Glomerular visceral epithelial cell (primary cell): ENCODE data around the gene PXDC1.

Experiments
- DNase-seq: peaks from one replicate; pipeline ENCODE4 v3.0.0-alpha.2; 2016; ENCODE audit errors: extremely low spot score

PXDC1 gene

DNA sequence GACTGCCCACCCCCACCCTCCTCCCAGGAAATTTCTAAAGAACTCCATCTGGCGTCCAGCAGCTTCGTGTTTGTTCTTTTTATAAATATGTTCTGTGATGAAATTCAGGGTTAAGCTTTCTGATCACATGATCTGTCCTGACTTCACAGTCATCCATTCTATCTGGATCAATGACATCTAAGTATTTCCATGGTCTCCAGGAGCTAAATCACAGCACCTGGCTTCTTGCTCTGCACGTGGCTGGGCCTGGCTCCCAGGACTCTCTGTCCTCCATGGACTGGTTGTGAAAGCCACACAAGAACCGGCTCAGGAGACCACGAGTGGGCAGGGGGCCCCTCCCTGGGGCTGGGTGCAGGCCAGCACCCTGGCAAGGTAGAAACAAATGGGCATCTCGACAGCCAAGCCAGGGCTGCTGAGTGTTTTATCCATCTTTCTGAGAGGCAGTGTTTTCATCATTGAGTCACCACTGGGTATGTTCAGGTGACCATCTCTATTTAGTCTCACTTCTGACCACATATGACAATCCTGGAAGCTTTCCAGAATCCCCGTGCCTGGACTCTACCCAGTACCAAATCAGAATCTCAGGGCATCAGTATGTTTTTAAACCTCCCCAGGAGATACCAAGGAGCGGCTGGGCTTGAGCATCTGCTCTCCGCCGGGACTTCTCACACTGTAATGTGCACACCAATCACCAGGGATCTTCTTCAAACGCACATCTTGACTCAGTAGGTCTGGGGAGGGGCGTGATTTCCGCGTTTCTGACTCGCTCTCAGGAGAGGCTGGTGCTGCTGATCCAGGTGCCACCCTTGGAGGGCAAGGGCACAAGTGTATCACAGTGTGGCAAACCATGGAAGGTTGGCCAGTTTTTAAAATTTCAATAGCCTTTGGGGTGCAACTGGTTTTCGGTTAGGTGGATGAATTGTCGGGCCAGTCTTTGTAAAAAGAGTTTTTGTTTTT lies 31.6 kb upstream of the PXDC1 start:
- DNase-seq, result peak; percentile 30

DNA sequence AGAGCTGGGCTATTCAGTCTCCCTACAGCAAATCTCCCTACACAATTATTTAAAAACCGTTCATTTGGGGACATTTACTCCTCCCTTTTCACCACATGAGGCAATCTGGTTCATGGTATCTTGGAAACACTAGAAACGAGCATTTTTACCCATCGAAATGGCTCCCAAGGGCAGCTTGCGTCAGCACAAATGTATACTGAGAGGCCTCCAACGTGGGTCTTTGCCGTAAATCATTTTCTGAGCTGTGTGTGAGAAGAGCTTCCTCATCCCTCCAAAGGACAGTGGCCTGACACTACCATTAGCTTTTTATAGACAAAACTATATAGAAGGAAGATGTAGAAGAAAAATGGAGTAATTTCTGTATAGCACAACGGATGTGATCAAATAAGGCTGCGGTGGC lies 30.0 kb upstream of the PXDC1 start:
- DNase-seq, result no peak

DNA sequence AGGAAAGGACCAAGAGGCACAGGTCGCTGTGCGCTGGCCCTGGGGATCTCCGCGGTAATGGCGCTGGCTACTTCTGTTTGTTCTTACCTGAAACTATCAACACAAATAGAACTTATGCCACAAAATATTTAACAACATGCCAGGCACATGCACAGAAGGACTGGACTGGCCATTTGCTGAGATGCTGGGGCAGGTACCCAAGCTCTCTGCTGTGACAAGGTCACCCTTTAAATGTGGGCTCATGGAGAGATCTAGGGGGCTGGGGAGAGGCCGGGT lies 28.0 kb upstream of the PXDC1 start:
- no peak for DNase-seq

GRCh38 chr6:3778701-3779573 lies 27.4 kb upstream of the PXDC1 start:
- no peak for DNase-seq

DNA sequence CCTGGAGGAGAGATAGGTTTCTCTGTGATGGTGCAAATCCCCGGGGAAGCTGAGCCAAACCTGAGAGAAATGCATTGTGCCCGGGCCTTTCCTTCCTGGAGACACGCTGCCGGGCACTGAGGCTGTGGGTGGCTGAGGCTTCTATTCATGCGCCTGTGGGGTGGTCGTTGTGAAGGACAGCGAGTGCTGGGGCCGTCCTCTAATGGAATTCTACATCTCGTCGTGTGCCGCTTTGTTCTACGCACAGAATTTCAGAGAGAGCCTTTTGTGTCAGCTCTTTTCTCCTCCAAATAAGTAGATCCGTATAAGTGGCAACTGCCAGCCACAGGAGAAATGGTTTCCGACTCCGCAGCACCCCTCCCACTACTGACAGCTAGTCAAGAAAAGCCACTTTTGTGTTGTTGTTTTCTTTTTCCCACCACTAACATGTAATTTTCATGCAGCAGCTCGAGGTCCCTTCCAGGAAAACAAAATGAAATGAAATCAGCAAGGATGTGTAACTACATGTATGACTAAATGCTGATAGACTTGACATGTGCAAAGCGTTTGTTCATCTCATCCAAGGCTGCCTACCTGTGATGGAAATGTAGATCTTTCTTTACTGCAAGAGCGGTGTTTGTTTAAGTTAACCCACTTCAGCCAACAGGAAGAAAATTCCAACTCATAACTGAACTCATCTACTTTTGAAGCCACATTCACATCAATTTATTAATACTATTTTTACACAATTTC lies 26.4 kb upstream of the PXDC1 start:
- no peak for DNase-seq

DNA sequence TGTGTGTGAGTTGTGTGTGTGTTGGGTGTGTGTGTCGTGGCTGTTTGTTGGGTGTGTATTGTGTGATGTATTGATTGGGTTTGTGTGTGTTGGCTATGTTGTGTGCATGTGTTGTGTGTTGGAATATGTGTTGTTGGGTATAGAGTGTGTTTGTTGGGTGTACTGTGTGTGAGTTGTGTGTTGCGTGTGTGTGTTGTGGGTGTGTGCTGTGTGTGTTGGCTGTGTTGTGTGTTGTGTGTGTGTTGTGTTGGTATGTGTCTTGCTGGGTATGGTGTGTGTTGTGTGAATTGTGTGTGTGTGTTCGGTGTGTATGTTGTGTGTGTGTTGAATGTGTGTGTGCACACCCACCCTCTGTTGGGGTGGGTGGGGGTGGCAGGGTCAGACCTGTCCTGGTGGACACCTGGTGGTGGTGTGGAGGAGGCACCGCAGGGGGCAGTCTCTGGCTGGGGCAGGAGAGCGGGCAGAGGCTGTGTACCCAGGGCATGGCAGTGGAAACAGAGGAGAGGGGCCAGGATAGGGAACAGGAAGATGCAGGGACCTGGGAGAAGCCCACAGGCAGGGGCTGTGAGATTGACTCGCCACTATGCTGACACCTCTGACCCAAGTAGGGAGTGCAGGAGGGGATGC lies 25.5 kb upstream of the PXDC1 start:
- DNase-seq, result no peak

- no peak for DNase-seq
Observed at GRCh38 chr6:3775847-3776246, 24.3 kb upstream of the PXDC1 start.

DNA sequence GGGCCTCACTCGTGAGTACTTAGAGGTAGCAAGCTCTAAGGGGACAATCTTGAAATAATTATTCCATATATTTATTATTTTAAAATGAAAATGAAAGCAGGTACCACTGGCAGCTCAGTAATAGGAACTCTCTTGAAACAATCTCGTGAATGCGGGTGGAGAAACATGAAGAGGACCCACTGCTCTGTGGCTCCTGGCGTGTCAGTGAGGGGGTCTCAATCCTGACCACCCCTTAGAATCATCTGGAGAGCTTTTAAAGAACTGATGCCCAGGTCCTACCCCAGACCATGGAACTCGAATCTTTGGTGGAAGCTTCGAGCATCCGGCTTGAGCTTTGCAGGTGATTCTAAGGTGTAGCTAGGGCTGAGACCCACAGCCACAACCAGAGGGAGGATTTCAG lies 23.9 kb upstream of the PXDC1 start:
- DNase-seq, result no peak

GRCh38 chr6:3773678-3774298 lies 22.3 kb upstream of the PXDC1 start:
- peak; percentile 43 for DNase-seq

- DNase-seq, result peak; percentile 50
Observed at GRCh38 chr6:3772127-3772999, 20.9 kb upstream of the PXDC1 start.

DNA sequence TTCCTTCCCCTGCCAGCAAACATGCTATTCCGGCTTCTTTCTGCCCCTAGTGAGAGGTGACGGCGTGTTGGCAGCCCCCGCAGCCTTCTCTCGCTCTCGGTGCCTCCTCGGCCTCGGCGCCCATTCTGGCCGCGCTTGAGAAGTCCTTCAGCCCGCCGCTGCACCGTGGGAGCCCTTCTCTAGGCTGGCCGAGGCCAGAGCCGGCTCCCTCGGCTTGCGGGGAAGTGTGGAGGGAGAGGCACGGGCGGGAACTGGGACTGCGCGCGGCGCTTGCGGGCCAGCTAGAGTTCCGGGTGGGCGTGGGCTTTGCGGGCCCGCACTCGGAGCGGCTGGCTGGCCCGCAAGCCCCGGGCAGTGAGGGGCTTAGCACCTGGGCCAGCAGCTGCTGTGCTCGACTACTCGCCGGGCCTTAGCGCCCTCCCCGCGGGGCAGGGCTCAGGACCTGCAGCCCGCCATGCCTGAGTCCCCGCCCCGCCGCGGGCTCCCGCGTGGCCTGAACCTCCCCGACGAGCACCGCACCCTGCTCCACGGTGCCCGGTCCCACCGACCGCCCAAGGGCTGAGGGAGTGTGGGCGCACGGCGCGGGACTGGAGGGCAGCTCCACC lies 20.0 kb upstream of the PXDC1 start:
- DNase-seq, result no peak

GRCh38 chr6:3770023-3770720 lies 18.7 kb upstream of the PXDC1 start:
- no peak for DNase-seq

DNA sequence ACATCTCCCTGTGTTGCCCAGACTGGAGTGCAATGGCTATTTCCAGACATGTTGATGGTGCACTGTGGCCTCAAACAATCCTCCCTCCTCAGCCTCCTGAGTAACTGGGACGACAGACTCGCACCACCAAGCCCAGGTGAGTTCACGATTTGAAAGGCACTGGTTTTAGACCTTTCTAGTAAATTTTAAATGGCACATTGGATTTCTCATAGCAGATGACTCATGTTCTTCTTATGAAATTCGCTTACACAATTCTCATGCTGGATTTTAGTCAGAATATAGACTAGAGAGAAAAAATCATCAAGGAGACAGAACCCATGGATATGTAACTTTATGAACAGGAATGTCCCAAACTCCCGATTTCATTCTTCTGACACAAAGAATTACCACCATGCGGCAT lies 18.1 kb upstream of the PXDC1 start:
- no peak for DNase-seq

DNA sequence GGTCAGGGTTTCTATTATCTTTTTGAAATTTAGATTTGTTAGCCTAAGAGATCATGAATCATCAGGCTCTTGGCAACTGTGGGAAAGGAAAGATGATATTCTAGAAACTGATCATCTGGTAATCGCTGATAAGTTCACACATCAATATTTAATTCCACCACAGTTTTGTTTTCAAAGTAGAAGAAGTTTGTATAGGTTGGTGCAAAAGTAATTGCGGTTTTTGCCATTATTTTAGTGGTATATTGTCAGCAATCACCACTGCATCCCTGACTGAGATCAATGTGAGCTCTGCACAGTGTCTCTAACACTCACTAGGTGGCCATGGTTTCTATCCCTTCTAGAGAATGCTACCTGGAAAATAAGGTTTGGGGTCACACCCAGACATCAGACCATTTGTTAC lies 17.0 kb upstream of the PXDC1 start:
- no peak for DNase-seq

DNA sequence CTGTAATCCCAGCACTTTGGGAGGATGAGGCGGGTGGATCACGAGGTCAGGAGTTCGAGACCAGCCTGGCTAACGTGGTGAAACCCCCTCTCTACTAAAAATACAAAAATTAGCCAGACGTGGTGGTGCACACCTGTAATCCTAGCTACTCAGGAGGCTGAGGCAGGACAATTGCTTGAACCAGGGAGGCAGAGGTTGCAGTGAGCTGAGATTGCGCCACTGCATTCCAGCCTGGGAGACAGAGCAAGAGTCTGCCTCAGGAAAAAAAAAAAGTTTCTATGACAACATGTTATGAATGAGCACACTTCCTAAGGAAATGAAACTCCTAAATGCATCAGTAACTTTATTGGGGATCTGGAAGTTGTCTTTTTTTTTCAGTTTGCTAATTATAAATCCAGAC lies 16.0 kb upstream of the PXDC1 start:
- peak; percentile 36 for DNase-seq

DNA sequence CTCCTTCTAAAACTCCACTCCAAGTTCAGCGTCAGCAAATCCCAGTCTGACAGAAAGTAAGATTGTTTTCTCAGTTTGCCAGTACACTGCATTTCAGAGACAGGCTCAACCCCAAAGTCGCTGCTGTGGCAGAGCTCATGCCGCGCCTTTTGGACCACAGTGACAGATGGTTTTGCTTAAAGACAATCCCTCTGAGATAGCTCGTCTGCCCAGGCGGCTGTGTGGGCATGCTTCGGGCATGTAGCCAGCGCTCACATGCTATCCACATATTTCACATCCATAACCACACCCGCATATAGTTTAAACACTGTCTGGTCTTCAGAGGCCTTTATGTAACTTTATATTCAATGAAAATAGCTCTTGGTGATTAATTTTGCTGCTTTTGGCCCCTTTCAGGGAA lies 14.7 kb upstream of the PXDC1 start:
- DNase-seq, result no peak

- no peak for DNase-seq
Observed at GRCh38 chr6:3765415-3765814, 13.9 kb upstream of the PXDC1 start.

DNA sequence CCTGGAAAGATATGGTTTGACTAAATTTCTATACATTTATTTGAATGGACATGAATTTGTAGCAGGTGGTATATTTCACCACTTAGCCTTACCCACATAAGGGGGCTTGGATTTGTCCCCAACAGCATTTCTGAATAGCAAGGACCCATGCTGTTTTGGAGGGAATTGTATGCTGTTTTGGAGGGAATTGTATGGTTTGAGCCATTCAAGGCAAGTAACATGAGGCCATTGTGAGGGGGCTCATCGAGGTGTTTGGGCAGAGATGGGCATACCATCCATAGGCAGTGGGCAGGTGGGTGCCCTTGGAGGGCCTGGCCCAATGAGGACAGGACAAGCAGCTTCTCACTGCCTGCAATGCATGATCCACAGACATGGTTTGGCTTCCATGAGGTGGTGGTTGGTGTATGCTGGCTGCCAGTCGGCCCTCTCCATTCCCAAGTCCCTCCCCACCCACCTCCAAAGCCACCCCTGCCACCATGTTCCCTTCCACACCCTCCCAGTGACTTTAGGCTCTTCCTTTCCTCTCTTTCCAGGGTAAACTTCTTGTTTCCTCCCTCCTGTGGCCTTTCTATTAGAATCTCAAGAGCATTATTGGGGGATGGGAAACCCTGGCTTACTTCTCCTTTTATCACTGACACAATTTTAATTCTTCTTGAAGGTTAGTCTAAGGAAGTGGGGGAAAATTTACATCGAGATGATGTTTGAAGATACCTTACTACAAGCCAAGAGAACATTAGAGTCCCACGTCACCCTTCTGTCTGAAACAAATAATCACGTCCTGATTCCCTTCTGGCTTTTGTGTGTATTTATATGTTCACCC lies 13.2 kb upstream of the PXDC1 start:
- DNase-seq, result no peak

GRCh38 chr6:3762852-3763251 lies 11.3 kb upstream of the PXDC1 start:
- no peak for DNase-seq
